Caco-2 (cell line): ENCODE data around the gene CTTNBP2. TPM values are rescaled to one million over a fixed set of nuclear protein-coding genes. Genes with fewer than 3 reads are reported as not detected.

Source experiments
- BruUV-seq: library from RNA; stranded (reverse); fragments of 400-500 nt; replicated peaks from 2 replicates; lab custom pipeline; 2021; lab: Mats Ljungman, UMichigan
- CTCF ChIA-PET: fragments of 300-600 bp; sonication (Branson Sonifier 250); formaldehyde crosslinking; loops from one replicate; lab custom pipeline; 2022; ENCODE audit warnings: antibody characterized with exemption; lab: Charles Lee
- POLR2A ChIA-PET: fragments of 300-600 bp; sonication (Branson Sonifier 250); formaldehyde crosslinking; loops from one replicate; lab custom pipeline; 2022; ENCODE audit warnings: antibody characterized with exemption; lab: Charles Lee
- DNase-seq, 2 experiments: peaks; one replicate each; pipeline versions ENCODE4 v3.0.0 to v3.0.0-alpha.2; 2020 to 2022
- H3K27me3 ChIP-seq: replicated peaks from 2 replicates; pipeline ENCODE4 v1.6.0; 2011; ENCODE audit warnings: low read length; ENCODE audit not compliant: control insufficient read depth, insufficient read depth
- H3K36me3 ChIP-seq: 2 replicates; pipeline ENCODE4 v1.5.1; 2011; ENCODE audit warnings: low read length; ENCODE audit not compliant: control insufficient read depth, insufficient read depth
- H3K4me1 ChIP-seq: fragments of 250-450 bp; sonication (Bioruptor Pico); 2 replicates; pipeline ENCODE4 v1.5.1; 2020; ENCODE audit warnings: mild to moderate bottlenecking
- H3K4me3 ChIP-seq: 2 replicates; pipeline ENCODE4 v1.5.1; 2011; ENCODE audit warnings: low read depth, mild to moderate bottlenecking, control low read depth, low read length
- H3K9me3 ChIP-seq: fragments of 250-450 bp; sonication (Bioruptor Pico); 2 replicates; pipeline ENCODE4 v1.5.1; 2020; ENCODE audit warnings: mild to moderate bottlenecking, moderate library complexity
- H3K27ac Mint-ChIP-seq: one replicate; pipeline ENCODE4 v1.8.0; 2022; ENCODE audit warnings: mixed read lengths; ENCODE audit not compliant: unreplicated experiment
- H3K27me3 Mint-ChIP-seq: one replicate; pipeline ENCODE4 v1.8.0; 2022; ENCODE audit warnings: mixed read lengths; ENCODE audit not compliant: insufficient read depth, unreplicated experiment
- H3K36me3 Mint-ChIP-seq: one replicate; pipeline ENCODE4 v1.8.0; 2022; ENCODE audit warnings: mild to moderate bottlenecking, mixed read lengths; ENCODE audit not compliant: insufficient read depth, unreplicated experiment
- H3K4me1 Mint-ChIP-seq: one replicate; pipeline ENCODE4 v1.8.0; 2022; ENCODE audit warnings: low read depth, mixed read lengths; ENCODE audit not compliant: unreplicated experiment
- H3K4me3 Mint-ChIP-seq: one replicate; pipeline ENCODE4 v1.8.0; 2022; ENCODE audit warnings: mild to moderate bottlenecking, moderate library complexity, mixed read lengths; ENCODE audit not compliant: unreplicated experiment
- H3K9me3 Mint-ChIP-seq: one replicate; pipeline ENCODE4 v1.8.0; 2022; ENCODE audit warnings: mixed read lengths; ENCODE audit not compliant: unreplicated experiment
- intact Hi-C: fragments of 100-400 bp; cut with micrococcal nuclease; formaldehyde crosslinking; loops from one replicate; pipeline ENCODE4 v1.10.0; 2022; ENCODE audit not compliant: unreplicated experiment
- total RNA-seq: library from RNA; stranded (reverse); gene quantifications from 2 replicates; pipeline ENCODE4 v1.2.3, GENCODE V29; 2022
- TF ChIP-seq, protein P1 (sequence below), 2 experiments: fragments of 200-600 bp in 1 of 2; IDR thresholded peaks; 1 replicate in 1 of 2; 2 replicates in 1 of 2; pipeline versions ENCODE4 v1.5.1 to v1.8.0; 2011 to 2022; ENCODE audit warnings: antibody characterized with exemption in 1 of 2, control low read depth in 1 of 2, inconsistent platforms in 1 of 2, low read depth in 1 of 2, low read length in 1 of 2, mild to moderate bottlenecking in 1 of 2, moderate library complexity in 1 of 2; ENCODE audit not compliant: insufficient read depth in 1 of 2, severe bottlenecking in 1 of 2, unreplicated experiment in 1 of 2

Gene CTTNBP2
- total RNA-seq, 1 experiment from 2014 or later = 3.2 TPM

DNA sequence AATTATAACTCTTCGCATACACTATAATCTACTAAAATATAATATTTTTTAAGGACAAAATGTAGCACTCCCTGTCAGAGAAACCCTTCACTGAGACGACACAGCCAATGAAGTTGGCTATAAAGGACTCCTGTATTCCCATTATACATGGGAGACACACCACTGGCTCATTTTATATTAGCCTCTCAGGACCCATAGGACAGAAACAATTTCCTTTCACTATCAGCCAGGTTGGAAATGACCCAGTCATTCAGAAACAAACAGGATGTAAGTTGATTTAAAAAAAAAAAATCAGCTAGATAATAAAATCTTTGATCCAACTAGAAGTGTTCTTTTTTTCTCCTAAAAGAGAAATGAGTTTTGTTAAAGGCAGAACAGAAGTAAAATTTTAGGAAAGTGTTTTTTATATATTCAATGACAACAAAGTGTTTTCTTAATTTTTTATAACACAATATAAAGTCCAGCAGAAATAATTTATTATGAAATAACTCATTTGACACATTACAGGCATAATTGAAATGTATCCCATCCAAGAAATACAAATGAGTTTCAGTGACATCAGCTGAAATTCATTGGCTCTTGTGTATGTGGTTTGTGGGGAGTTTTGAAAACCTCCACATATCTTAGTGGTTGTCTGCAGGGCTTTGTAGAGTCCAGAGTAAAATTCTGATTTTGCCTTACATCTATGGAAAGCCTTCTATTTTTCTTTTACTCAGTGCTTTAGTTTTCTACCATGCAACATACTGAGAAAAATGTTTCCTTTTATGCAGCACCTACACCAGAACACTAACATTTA lies 64.1 kb downstream of the CTTNBP2 start:
- DNase-seq = no peak
- Histone ChIP-seq H3K36me3 (no peaks in the 10 kb centered on the region), H3K4me3 (no peak overlapping the region), H3K9me3 (no peaks in the 10 kb centered on the region), H3K27me3 (no peaks in the 10 kb centered on the region), H3K4me1 (no peaks in the 10 kb centered on the region)
- TF ChIP-seq, protein P1, sequence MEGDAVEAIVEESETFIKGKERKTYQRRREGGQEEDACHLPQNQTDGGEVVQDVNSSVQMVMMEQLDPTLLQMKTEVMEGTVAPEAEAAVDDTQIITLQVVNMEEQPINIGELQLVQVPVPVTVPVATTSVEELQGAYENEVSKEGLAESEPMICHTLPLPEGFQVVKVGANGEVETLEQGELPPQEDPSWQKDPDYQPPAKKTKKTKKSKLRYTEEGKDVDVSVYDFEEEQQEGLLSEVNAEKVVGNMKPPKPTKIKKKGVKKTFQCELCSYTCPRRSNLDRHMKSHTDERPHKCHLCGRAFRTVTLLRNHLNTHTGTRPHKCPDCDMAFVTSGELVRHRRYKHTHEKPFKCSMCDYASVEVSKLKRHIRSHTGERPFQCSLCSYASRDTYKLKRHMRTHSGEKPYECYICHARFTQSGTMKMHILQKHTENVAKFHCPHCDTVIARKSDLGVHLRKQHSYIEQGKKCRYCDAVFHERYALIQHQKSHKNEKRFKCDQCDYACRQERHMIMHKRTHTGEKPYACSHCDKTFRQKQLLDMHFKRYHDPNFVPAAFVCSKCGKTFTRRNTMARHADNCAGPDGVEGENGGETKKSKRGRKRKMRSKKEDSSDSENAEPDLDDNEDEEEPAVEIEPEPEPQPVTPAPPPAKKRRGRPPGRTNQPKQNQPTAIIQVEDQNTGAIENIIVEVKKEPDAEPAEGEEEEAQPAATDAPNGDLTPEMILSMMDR (IDR thresholded peaks at IDR 0.05; ENCODE audit: insufficient read depth in 1 of 2, low read depth in 1 of 2, low read length in 1 of 2, severe bottlenecking in 1 of 2, unreplicated experiment in 1 of 2) = no peak
- ChIA-PET POLR2A (no interaction called here), CTCF (no interaction called here)
- Mint-ChIP-seq H3K27me3 (no peaks in the 10 kb centered on the region), H3K9me3 (no peaks in the 10 kb centered on the region), H3K27ac (no peak overlapping the region), H3K4me1 (no peaks in the 10 kb centered on the region), H3K4me3 (no peak overlapping the region), H3K36me3 (no peaks in the 10 kb centered on the region)
- intact Hi-C loops = no loop called here
- no TSS peak for BruUV-seq

DNA sequence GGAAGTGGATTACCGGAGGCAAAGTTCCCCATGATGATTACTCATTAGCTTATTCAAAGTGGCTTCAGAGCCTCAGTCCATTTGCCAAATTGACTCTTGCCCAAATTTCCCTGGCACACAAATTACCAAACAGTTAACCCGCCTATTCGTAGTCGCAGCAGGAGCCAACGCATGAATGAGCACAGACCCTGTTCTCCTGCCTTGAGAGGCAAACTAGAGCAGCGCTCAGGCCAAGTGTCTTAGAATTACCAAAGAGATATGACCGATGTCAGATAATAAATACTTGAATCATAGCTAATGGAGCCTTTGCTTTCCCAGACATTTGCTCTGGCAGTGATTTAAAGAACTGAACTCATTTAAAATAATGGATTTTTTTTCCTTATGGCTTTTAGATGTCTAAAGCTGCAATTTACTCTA lies 64.9 kb downstream of the CTTNBP2 start:
- TF ChIP-seq, protein P1 (IDR thresholded peaks at IDR 0.05; ENCODE audit: insufficient read depth in 1 of 2, low read depth in 1 of 2, low read length in 1 of 2, severe bottlenecking in 1 of 2, unreplicated experiment in 1 of 2) = no peak
- no TSS peak for BruUV-seq
- no peaks in the 10 kb centered on the region for H3K36me3 Mint-ChIP-seq
- no peaks in the 10 kb centered on the region for H3K36me3 ChIP-seq
- CTCF ChIA-PET = no interaction called here
- no peak for DNase-seq
- no peak overlapping the region for H3K27ac Mint-ChIP-seq
- H3K9me3 Mint-ChIP-seq = no peaks in the 10 kb centered on the region
- no peaks in the 10 kb centered on the region for H3K27me3 Mint-ChIP-seq
- no peak overlapping the region for H3K4me3 Mint-ChIP-seq
- peaks cover 5% of the 10 kb centered on the region for H3K4me1 Mint-ChIP-seq
- no peaks in the 10 kb centered on the region for H3K9me3 ChIP-seq
- H3K4me3 ChIP-seq = no peak overlapping the region
- POLR2A ChIA-PET = no interaction called here
- intact Hi-C loops = no loop called here
- no peaks in the 10 kb centered on the region for H3K27me3 ChIP-seq
- no peaks in the 10 kb centered on the region for H3K4me1 ChIP-seq

DNA sequence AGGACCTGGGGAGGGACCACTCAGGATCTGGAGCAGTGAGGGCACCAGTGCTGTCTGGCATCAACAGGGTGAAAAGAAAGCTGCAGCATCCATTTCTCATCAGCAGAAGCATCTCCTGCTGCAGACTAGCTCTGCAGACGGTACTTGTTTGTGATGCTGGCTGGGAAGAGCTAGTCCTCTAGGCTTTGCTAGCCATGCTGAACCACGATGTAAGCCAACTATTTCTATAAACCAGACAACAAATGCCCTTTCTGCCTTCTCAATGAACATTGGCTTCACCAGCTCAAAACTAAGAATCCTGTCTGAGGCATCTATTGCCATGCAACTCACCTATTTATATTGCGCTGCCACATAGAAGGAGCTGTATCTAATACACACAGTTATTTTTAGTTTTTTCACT lies 65.6 kb downstream of the CTTNBP2 start:
- Mint-ChIP-seq H3K27me3 (no peaks in the 10 kb centered on the region), H3K36me3 (no peaks in the 10 kb centered on the region), H3K9me3 (no peaks in the 10 kb centered on the region), H3K4me3 (no peak overlapping the region), H3K4me1 (peaks cover 10% of the 10 kb centered on the region), H3K27ac (no peak overlapping the region)
- Histone ChIP-seq H3K4me1 (no peaks in the 10 kb centered on the region), H3K4me3 (no peak overlapping the region), H3K9me3 (no peaks in the 10 kb centered on the region), H3K27me3 (no peaks in the 10 kb centered on the region), H3K36me3 (no peaks in the 10 kb centered on the region)
- no TSS peak for BruUV-seq
- intact Hi-C loops = no loop called here
- CTCF ChIA-PET = no interaction called here
- TF ChIP-seq, protein P1 (IDR thresholded peaks at IDR 0.05; ENCODE audit: insufficient read depth in 1 of 2, low read depth in 1 of 2, low read length in 1 of 2, severe bottlenecking in 1 of 2, unreplicated experiment in 1 of 2) = no peak
- DNase-seq = no peak
- POLR2A ChIA-PET = no interaction called here
